Stimulated activated effector memory CD8-positive, alpha-beta T cell treated with anti-CD3 and anti-CD28 coated beads, Interleukin-12 subunit alpha, Interleukin-12 subunit beta, amount 100 ng/mL, for 72 hours (primary cell): Measurements from ENCODE around the gene WSCD2.

Source experiments
- ATAC-seq: fragments of 150-1000 bp; cut with Tn5 transposase; 2 replicates; pipeline ENCODE4 v1.10.0; 2021
- DNase-seq, 2 donors: peaks; one replicate each; pipeline ENCODE4 v3.0.0; 2021 to 2022; ENCODE audit warnings: low spot score in 2 of 2
- H3K27ac Mint-ChIP-seq: one replicate; pipeline ENCODE4 v1.8.0; 2022; ENCODE audit warnings: mild to moderate bottlenecking, mixed read lengths
- H3K36me3 Mint-ChIP-seq: one replicate; pipeline ENCODE4 v1.8.0; 2022; ENCODE audit warnings: mild to moderate bottlenecking, mixed read lengths
- H3K4me1 Mint-ChIP-seq: one replicate; pipeline ENCODE4 v1.8.0; 2022; ENCODE audit warnings: mixed read lengths
- H3K4me3 Mint-ChIP-seq: one replicate; pipeline ENCODE4 v1.8.0; 2022; ENCODE audit warnings: mild to moderate bottlenecking, mixed read lengths
- H3K9me3 Mint-ChIP-seq: one replicate; pipeline ENCODE4 v1.8.0; 2022; ENCODE audit warnings: mixed read lengths

The WSCD2 gene

GRCh38 chr12:108277613-108278012 lies 148.5 kb downstream of the WSCD2 start:
- DNase-seq (no peak), ATAC-seq (no peak)
- Mint-ChIP-seq H3K4me3 (no peak overlapping the region), H3K9me3 (no peaks in the 10 kb centered on the region), H3K4me1 (peaks cover 5% of the 10 kb centered on the region), H3K27ac (no peak overlapping the region), H3K36me3 (no peaks in the 10 kb centered on the region)

- Mint-ChIP-seq H3K4me3 (no peak overlapping the region), H3K9me3 (peaks cover 2% of the 10 kb centered on the region), H3K27ac (no peak overlapping the region), H3K4me1 (peaks cover 17% of the 10 kb centered on the region), H3K36me3 (no peaks in the 10 kb centered on the region)
- ATAC-seq (no peak), DNase-seq (no peak)
Observed at GRCh38 chr12:108282160-108282559, 153.1 kb downstream of the WSCD2 start.

GRCh38 chr12:108282676-108283075 lies 153.6 kb downstream of the WSCD2 start:
- H3K27ac Mint-ChIP-seq, result no peak overlapping the region
- H3K9me3 Mint-ChIP-seq, result peaks cover 2% of the 10 kb centered on the region
- peaks cover 17% of the 10 kb centered on the region for H3K4me1 Mint-ChIP-seq
- no peak for ATAC-seq
- no peak for DNase-seq
- no peak overlapping the region for H3K4me3 Mint-ChIP-seq
- H3K36me3 Mint-ChIP-seq, result no peaks in the 10 kb centered on the region

- Mint-ChIP-seq H3K9me3 (peaks cover 2% of the 10 kb centered on the region), H3K4me1 (peaks cover 17% of the 10 kb centered on the region), H3K36me3 (no peaks in the 10 kb centered on the region), H3K27ac (no peak overlapping the region), H3K4me3 (no peak overlapping the region)
- ATAC-seq (no peak), DNase-seq (no peak)
Observed at GRCh38 chr12:108284163-108284562, 155.1 kb downstream of the WSCD2 start.

- Mint-ChIP-seq H3K9me3 (peaks cover 2% of the 10 kb centered on the region), H3K27ac (no peak overlapping the region), H3K4me1 (peaks cover 17% of the 10 kb centered on the region), H3K4me3 (no peak overlapping the region), H3K36me3 (no peaks in the 10 kb centered on the region)
- ATAC-seq (no peak), DNase-seq (no peak)
Observed at GRCh38 chr12:108285016-108285415, 155.9 kb downstream of the WSCD2 start.

- no peak overlapping the region for H3K4me3 Mint-ChIP-seq
- peaks cover 16% of the 10 kb centered on the region for H3K4me1 Mint-ChIP-seq
- no peak overlapping the region for H3K27ac Mint-ChIP-seq
- DNase-seq (no peak), ATAC-seq (no peak)
- no peaks in the 10 kb centered on the region for H3K36me3 Mint-ChIP-seq
- H3K9me3 Mint-ChIP-seq, result peaks cover 2% of the 10 kb centered on the region
Observed at GRCh38 chr12:108287227-108287626, 158.1 kb downstream of the WSCD2 start.

GRCh38 chr12:108289350-108290161 lies 160.5 kb downstream of the WSCD2 start:
- no peaks in the 10 kb centered on the region for H3K36me3 Mint-ChIP-seq
- peaks cover 2% of the 10 kb centered on the region for H3K9me3 Mint-ChIP-seq
- DNase-seq, result no peak
- H3K4me3 Mint-ChIP-seq, result no peak overlapping the region
- no peak for ATAC-seq
- H3K4me1 Mint-ChIP-seq, result no peaks in the 10 kb centered on the region
- peak overlapping the region; percentile 8 for H3K27ac Mint-ChIP-seq

- no peak overlapping the region for H3K4me3 Mint-ChIP-seq
Observed at GRCh38 chr12:108295641-108296040, 166.6 kb downstream of the WSCD2 start.

GRCh38 chr12:108296945-108297344 lies 167.9 kb downstream of the WSCD2 start:
- DNase-seq (no peak), ATAC-seq (no peak)
- H3K9me3 Mint-ChIP-seq, result peaks cover 3% of the 10 kb centered on the region
- no peak overlapping the region for H3K27ac Mint-ChIP-seq
- H3K4me3 Mint-ChIP-seq, result no peak overlapping the region
- H3K4me1 Mint-ChIP-seq, result peaks cover 38% of the 10 kb centered on the region
- peaks cover 5% of the 10 kb centered on the region for H3K36me3 Mint-ChIP-seq

More at GRCh38 chr12:108295641-108296040, 166.6 kb downstream of the WSCD2 start:
- Mint-ChIP-seq H3K4me1 (peaks cover 29% of the 10 kb centered on the region), H3K27ac (no peak overlapping the region), H3K9me3 (peaks cover 3% of the 10 kb centered on the region), H3K36me3 (peaks cover 5% of the 10 kb centered on the region)
- ATAC-seq (no peak), DNase-seq (no peak)

- H3K27ac Mint-ChIP-seq, result no peak overlapping the region
- peaks cover 5% of the 10 kb centered on the region for H3K36me3 Mint-ChIP-seq
- peaks cover 3% of the 10 kb centered on the region for H3K9me3 Mint-ChIP-seq
- no peak overlapping the region for H3K4me3 Mint-ChIP-seq
- ATAC-seq, result no peak
- peaks cover 42% of the 10 kb centered on the region for H3K4me1 Mint-ChIP-seq
- DNase-seq, result no peak
Observed at GRCh38 chr12:108297424-108297823, 168.3 kb downstream of the WSCD2 start.

- H3K9me3 Mint-ChIP-seq, result peaks cover 3% of the 10 kb centered on the region
- peak overlapping the region; percentile 58 for H3K27ac Mint-ChIP-seq
- no peak overlapping the region for H3K4me3 Mint-ChIP-seq
- peak; percentile 86 for ATAC-seq
- DNase-seq, result peak in 1 of 2 donors; percentile 58
- peaks cover 42% of the 10 kb centered on the region for H3K4me1 Mint-ChIP-seq
- peaks cover 5% of the 10 kb centered on the region for H3K36me3 Mint-ChIP-seq
Observed at GRCh38 chr12:108297895-108298760, 169.0 kb downstream of the WSCD2 start.

GRCh38 chr12:108298761-108299275 lies 169.7 kb downstream of the WSCD2 start:
- Mint-ChIP-seq H3K4me3 (no peak overlapping the region), H3K9me3 (peaks cover 3% of the 10 kb centered on the region), H3K36me3 (peaks cover 5% of the 10 kb centered on the region), H3K27ac (peak overlapping the region; percentile 58), H3K4me1 (peaks cover 42% of the 10 kb centered on the region)
- ATAC-seq (no peak), DNase-seq (no peak)

- Mint-ChIP-seq H3K4me1 (peaks cover 47% of the 10 kb centered on the region), H3K27ac (no peak overlapping the region), H3K36me3 (peaks cover 5% of the 10 kb centered on the region), H3K4me3 (no peak overlapping the region), H3K9me3 (peaks cover 3% of the 10 kb centered on the region)
- DNase-seq (no peak), ATAC-seq (no peak)
Observed at GRCh38 chr12:108299516-108299915, 170.4 kb downstream of the WSCD2 start.
